Coronary artery (tissue), 2 donors: Measurements from ENCODE around the gene TMEM47.

ENCODE experiments used
- DNase-seq: peaks from one replicate; pipeline ENCODE4 v3.0.0-alpha.2; 2017; ENCODE audit warnings: low spot score
- H3K27ac ChIP-seq, 2 donors: fragments of 200-600 bp; sonication (generic); one replicate each; pipeline ENCODE4 v1.5.1; 2016 to 2019
- H3K4me3 ChIP-seq: fragments of 200-600 bp; sonication (generic); 2 replicates; pipeline ENCODE4 v1.5.1; 2016; ENCODE audit warnings: mild to moderate bottlenecking, moderate library complexity
- TF ChIP-seq, protein P1 (sequence below): fragments of 200-600 bp; sonication (generic); IDR thresholded peaks from one replicate; pipeline ENCODE4 v1.5.1; 2019; ENCODE audit warnings: antibody characterized with exemption

The TMEM47 gene

DNA sequence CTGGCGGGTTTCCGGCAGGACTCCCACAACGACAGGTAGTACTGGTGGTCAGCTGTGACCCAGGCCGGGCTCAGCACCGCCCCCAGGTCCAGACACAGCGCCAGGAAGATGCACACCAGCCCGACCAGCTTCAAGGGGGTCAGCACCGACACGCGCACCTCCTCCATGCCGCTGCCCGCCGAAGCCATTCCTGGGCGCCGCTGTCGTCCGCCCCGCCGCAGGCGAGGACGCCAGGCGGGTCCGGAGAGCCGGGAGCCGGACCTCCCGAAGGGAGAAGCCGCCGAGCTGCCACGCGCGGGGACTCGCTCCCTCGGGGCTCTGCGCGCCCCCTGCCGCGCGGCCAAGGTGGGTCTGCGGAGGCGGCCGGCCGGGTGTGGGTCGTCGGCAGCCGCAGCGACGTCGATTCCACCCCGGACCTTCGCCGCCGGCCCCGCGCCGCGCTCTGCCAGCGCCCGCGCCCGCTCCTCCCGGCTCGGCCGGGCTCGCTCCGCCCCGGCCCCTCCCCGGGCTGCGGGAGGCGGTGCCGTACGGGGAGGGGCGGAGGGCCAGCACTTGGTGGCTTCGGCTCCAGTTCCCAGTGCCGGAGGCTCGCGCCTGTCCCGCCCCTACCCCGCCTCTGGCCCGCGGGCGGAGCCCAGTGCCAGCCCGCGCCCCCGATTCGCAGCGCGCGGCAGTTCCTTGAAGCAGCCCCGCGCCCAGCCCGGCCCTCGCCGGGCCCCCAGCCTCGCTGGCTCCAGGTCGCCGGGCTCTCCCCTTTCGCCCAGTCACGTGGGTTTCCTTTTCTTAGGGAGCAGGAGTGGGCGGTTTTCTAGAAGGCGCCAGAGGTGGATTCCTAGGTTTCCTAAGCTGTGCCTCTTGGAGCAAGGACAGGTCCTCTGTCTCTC is at the start of gene TMEM47:
TSS of gene TMEM47 (minus strand) at position 444 of the 884 bp plus-strand sequence. CDS start at position 188, 256 bp downstream.
- H3K4me3 ChIP-seq = peak within 1 kb of the TSS; percentile 84
- peak; percentile 80 for DNase-seq
- peak within 1 kb of the TSS; percentile 78 to 94 for H3K27ac ChIP-seq
- TF ChIP-seq, protein P1, sequence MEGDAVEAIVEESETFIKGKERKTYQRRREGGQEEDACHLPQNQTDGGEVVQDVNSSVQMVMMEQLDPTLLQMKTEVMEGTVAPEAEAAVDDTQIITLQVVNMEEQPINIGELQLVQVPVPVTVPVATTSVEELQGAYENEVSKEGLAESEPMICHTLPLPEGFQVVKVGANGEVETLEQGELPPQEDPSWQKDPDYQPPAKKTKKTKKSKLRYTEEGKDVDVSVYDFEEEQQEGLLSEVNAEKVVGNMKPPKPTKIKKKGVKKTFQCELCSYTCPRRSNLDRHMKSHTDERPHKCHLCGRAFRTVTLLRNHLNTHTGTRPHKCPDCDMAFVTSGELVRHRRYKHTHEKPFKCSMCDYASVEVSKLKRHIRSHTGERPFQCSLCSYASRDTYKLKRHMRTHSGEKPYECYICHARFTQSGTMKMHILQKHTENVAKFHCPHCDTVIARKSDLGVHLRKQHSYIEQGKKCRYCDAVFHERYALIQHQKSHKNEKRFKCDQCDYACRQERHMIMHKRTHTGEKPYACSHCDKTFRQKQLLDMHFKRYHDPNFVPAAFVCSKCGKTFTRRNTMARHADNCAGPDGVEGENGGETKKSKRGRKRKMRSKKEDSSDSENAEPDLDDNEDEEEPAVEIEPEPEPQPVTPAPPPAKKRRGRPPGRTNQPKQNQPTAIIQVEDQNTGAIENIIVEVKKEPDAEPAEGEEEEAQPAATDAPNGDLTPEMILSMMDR = no peak

DNA sequence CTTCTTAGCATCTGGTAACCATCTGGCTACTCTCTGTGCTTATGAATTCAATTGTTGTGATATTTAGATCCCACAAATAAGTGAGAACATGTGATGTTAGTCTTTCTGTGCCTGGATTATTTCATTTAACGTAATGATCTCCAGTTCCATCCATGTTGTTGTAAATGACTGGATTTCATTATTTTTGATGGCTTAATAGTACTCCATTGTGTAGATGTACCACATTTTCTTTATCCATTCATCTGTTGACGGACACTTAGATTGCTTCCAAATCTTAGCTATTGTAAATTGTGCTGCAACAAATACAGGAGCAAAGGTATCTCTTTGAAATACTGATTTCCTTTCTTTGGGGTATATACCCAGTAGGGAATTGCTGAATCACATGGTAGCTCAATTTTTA is 30.0 kb upstream of the TMEM47 start:
- TF ChIP-seq, protein P1 = no peak
- no peak overlapping the region for H3K4me3 ChIP-seq
- no peak overlapping the region for H3K27ac ChIP-seq
- DNase-seq = no peak

DNA sequence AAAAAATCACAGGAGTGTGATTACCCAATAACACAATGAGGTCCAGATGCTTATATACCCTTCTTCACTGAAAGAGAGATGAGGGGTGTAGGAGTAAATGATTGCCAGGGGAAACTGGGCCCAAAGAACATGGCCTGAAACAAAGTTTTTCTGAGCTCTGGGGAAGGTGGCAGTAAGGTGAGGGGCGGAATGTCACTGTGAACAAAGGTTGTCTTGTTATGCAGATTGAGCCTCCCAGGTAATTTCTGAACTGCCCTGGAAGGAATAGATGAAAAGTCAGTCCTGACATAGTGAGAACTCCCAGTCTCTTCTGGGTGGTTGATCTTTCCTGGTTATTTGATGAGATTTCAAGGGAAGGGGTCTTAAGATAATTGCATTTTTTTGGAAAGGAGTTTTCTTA is 2.5 kb upstream of the TMEM47 start:
- H3K4me3 ChIP-seq = no peak overlapping the region
- DNase-seq = no peak
- TF ChIP-seq, protein P1 = no peak
- no peak overlapping the region for H3K27ac ChIP-seq

DNA sequence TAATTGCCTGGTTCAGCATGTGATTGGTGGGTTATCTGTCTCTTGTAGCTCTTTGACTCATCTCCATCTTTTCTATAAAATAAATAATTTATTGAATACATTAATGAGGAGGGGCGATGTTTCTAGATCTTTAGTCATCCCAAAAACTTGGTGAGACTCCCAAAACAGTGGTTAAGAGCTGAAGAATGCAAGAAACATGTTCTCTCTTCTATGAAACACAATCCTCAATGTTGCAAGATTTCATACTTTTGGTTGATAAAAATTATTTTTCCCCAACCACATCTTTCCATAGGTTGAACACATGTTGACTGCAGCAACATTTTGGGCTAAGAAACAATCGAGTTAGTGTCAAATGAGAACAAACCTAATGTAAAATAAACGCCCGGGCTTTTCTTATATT is 1.2 kb upstream of the TMEM47 start:
- TF ChIP-seq, protein P1 = no peak
- H3K27ac ChIP-seq = no peak overlapping the region
- no peak for DNase-seq
- no peak overlapping the region for H3K4me3 ChIP-seq

DNA sequence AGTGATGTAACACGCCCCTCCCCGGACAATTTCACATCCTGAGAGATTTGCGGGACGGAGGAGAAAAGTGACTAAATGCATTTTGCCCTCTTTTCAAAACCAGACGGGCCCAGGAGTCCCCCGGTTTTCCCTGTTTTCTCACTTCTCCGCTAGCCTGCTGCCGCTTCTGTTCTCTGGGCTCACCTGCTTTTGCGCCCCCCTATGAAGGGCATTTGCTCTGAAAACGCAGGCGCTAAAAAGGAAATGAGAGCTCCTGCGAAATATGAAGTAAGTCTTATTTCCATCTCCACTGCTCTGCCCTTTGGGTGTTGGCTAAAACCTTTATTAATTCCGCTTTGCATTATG is 613 bp upstream of the TMEM47 start:
- peak overlapping the region; percentile 84 for H3K4me3 ChIP-seq
- DNase-seq = no peak
- peak overlapping the region; percentile 78 to 94 for H3K27ac ChIP-seq
- TF ChIP-seq, protein P1 = no peak

DNA sequence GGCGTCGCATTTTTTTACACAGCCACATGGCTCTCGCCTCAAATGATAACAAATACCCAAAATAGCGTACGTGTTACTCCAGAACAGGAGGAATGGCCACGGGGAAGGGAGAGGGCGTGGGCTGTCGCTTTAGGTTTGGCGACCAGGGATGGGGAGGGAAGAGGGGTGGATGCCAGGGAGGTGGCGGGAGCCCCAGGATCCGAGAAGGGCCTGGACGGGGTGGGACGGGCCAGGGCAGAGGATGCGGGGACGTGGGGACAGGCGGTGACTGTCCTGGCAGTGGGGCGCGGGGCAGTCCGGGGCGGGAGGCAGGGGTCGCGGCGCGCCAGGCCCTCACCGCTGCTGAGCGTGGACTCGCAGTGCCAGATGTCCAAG is 631 bp downstream of the TMEM47 start:
- DNase-seq = no peak
- TF ChIP-seq, protein P1 = no peak
- peak overlapping the region; percentile 84 for H3K4me3 ChIP-seq
- H3K27ac ChIP-seq = peak overlapping the region; percentile 78 to 94
